ENCODE results near the gene MBP.

GRCh38 chr18:77007251-77007650 lies 125.3 kb downstream of the MBP start:
- TF ChIP-seq REST (IDR thresholded peaks at IDR 0.05; ENCODE audit: insufficient read depth in 1 of 2, low read depth in 2 of 2, low read length in 2 of 2) (no peak), POLR2AphosphoS5 (IDR thresholded peaks at IDR 0.05; ENCODE audit: low read depth, low read length) (no peak), FOXP2 (optimal IDR thresholded peaks at IDR 0.05; ENCODE audit: borderline replicate concordance, extremely low read depth, extremely low read length, insufficient read depth) (no peak)

All from PFSK-1 (cell line).